ENCODE results near the gene CALHM5. TPM values are rescaled to one million over a fixed set of nuclear protein-coding genes. Genes with fewer than 3 reads are reported as not detected.

CALHM5 gene
- total and polyA plus RNA-seq, 10 of the 15 experiments (the other 5 are each of a cell fraction or from before 2014, with no cell fraction given) = not detected

- no peak for DNase-seq (ENCODE audit: low read depth, low spot score)
- Histone ChIP-seq H3K79me2 (ENCODE audit: control insufficient read depth, insufficient read depth, low read length) (no peaks in the 10 kb centered on the region), H4K20me1 (ENCODE audit: control insufficient read depth, insufficient read depth) (no peaks in the 10 kb centered on the region), H2AFZ (ENCODE audit: control insufficient read depth, low read depth, low read length) (no peak overlapping the region), H3K27me3 (replicated peaks in 1 of 2; ENCODE audit: control insufficient read depth in 2 of 2, insufficient read depth in 2 of 2, low read length in 1 of 2) (no peaks in the 10 kb centered on the region; a peak in 1 of 4 replicates), H3K9ac (ENCODE audit: control insufficient read depth, insufficient read depth, low read length) (no peak overlapping the region), H3K9me3 (replicated peaks; ENCODE audit: control insufficient read depth, insufficient read depth, low read length) (no peaks in the 10 kb centered on the region), H3K4me1 (ENCODE audit: control insufficient read depth, insufficient read depth, low read length) (no peaks in the 10 kb centered on the region), H3K4me3 (no peak overlapping the region), H3K4me2 (ENCODE audit: control insufficient read depth, insufficient read depth) (no peak overlapping the region), H3K27ac (ENCODE audit: control insufficient read depth, insufficient read depth) (no peak overlapping the region), H3K36me3 (ENCODE audit: control insufficient read depth in 2 of 2, insufficient read depth in 2 of 2, low read length in 1 of 2) (no peaks in the 10 kb centered on the region)
- in situ Hi-C loops (cut with MboI) (no loop called here), intact Hi-C loops (cut with micrococcal nuclease; ENCODE audit: unreplicated experiment) (loop anchor here (5.0 kb wide), 1 partner anchor 450 kb away; no protein-coding TSS in a partner anchor)
- CTCF ChIA-PET = interaction anchor here (0.6 to 3.6 kb wide), 17 partner anchors 8 to 295 kb away, joined by 3 to 24 read pairs (median 3); partner anchors contain the start of genes CALHM4 and RWDD1
- SMC1A ChIA-PET (ENCODE audit: uncharacterized antibody, unreplicated experiment) = interaction anchor here (0.9 to 4.3 kb wide), 7 partner anchors 8 to 344 kb away, joined by 3 to 39 read pairs (median 7); partner anchors contain the start of gene CALHM4
- no peak for ATAC-seq
- 95% methylated on average over 3 of the region's 3 CpGs for WGBS (ENCODE audit: insufficient coverage, insufficient replicate concordance, low lambda C conversion rate, missing lambda C conversion rate)
- RAD21 ChIA-PET (ENCODE audit: unreplicated experiment) = interaction anchor here (1.1 to 2.5 kb wide), 5 partner anchors 10 to 296 kb away, joined by 3 to 12 read pairs (median 7); no protein-coding TSS in a partner anchor
- POLR2A ChIA-PET = interaction anchor here (0.5 to 1.1 kb wide), 2 partner anchors 287 to 294 kb away, joined by 4 to 6 read pairs; no protein-coding TSS in a partner anchor
- FAIRE-seq = no peak
- BruUV-seq (replicated peaks) = no TSS peak
- TF ChIP-seq HCFC1 (IDR thresholded peaks at IDR 0.05; ENCODE audit: low read length) (no peak), NR2C2 (IDR thresholded peaks at IDR 0.05; ENCODE audit: borderline replicate concordance, control insufficient read depth, insufficient read length, low read depth) (no peak), ZNF24 (IDR thresholded peaks at IDR 0.05) (no peak), IRF4 (IDR thresholded peaks at IDR 0.05; ENCODE audit: low read depth, low read length) (no peak), JUNB (IDR thresholded peaks at IDR 0.05) (no peak), TAF1 (IDR thresholded peaks at IDR 0.05; ENCODE audit: borderline replicate concordance, low read depth, low read length) (no peak), HDAC6 (IDR thresholded peaks at IDR 0.05; ENCODE audit: unreplicated experiment) (no peak), POLR2AphosphoS5 (IDR thresholded peaks at IDR 0.05; ENCODE audit: low read length) (no peak), ATF3 (IDR thresholded peaks at IDR 0.05; ENCODE audit: borderline replicate concordance, extremely low read depth, low read depth, low read length) (no peak), SREBF1 (IDR thresholded peaks at IDR 0.05; ENCODE audit: low read length) (no peak), TCF7 (IDR thresholded peaks at IDR 0.05; ENCODE audit: borderline replicate concordance) (no peak), SMARCA5 (IDR thresholded peaks at IDR 0.05) (no peak), CREB1 (IDR thresholded peaks at IDR 0.05; ENCODE audit: low read depth) (no peak), ASH2L (IDR thresholded peaks at IDR 0.05; ENCODE audit: borderline replicate concordance, low read depth) (no peak), SRF (IDR thresholded peaks at IDR 0.05; ENCODE audit: low read depth in 2 of 2, low read length in 2 of 2) (no peak), YBX1 (IDR thresholded peaks at IDR 0.05) (no peak), NBN (IDR thresholded peaks at IDR 0.05) (no peak), BCL11A (IDR thresholded peaks at IDR 0.05; ENCODE audit: low read depth, low read length) (no peak), IRF5 (IDR thresholded peaks at IDR 0.05; ENCODE audit: borderline replicate concordance) (no peak)
Observed at GRCh38 chr6:116562614-116563013, 51.2 kb downstream of the CALHM5 start.
